ENCODE measurements around the gene CHST15. TPM values are rescaled to one million over a fixed set of nuclear protein-coding genes. Genes with fewer than 3 reads are reported as not detected.
"Not testable (repeated sequence)": the region's sequence is repeated elsewhere in the genome, so short reads cannot be mapped to it uniquely, and the experiment has no call there.

The CHST15 gene
- total RNA-seq, 4 donors from 2014 or later = 43.2 to 104 (median 81.5) TPM

GRCh38 chr10:124105594-124105993 is 12.2 kb upstream of the CHST15 start:
- WGBS, 2 donors = 28 to 32% methylated on average over 5 of the region's 5 CpGs
- intact Hi-C loops (cut with DNase I) = no loop called here
- Histone ChIP-seq H3K9me3 (no peaks in the 10 kb centered on the region), H3K4me3 (replicated peaks in 1 of 3) (no peak overlapping the region), H3K4me1 (peaks cover 29 to 51% of the 10 kb centered on the region in 2 donors), H3K36me3 (no peaks in the 10 kb centered on the region), H3K27me3 (no peaks in the 10 kb centered on the region), H3K27ac (peak overlapping the region; percentile 85 to 97 (median 95))
- DNase-seq = peak; percentile 52 to 59
- TF ChIP-seq CTCF (IDR thresholded peaks at IDR 0.05) (no peak), POLR2A (IDR thresholded peaks at IDR 0.05) (peak in 1 of 2 donors; percentile 56)

GRCh38 chr10:124105045-124105444 is 11.6 kb upstream of the CHST15 start:
- Histone ChIP-seq H3K4me1 (peaks cover 29 to 51% of the 10 kb centered on the region in 2 donors), H3K27me3 (no peaks in the 10 kb centered on the region), H3K4me3 (replicated peaks in 1 of 3) (no peak overlapping the region), H3K9me3 (no peaks in the 10 kb centered on the region), H3K36me3 (no peaks in the 10 kb centered on the region), H3K27ac (peak overlapping the region; percentile 85 to 97 (median 95))
- no peak for TF ChIP-seq CTCF (IDR thresholded peaks at IDR 0.05)
- no peak for TF ChIP-seq POLR2A (IDR thresholded peaks at IDR 0.05)
- intact Hi-C loops (cut with DNase I) = no loop called here
- DNase-seq = no peak
- 57 to 74% methylated on average over 3 to 6 of the region's 6 CpGs for WGBS, 2 donors

- 92 to 96% methylated on average over 7 to 8 of the region's 9 CpGs for WGBS, 2 donors
- H3K4me1 ChIP-seq = peaks cover 29 to 51% of the 10 kb centered on the region in 2 donors
- H3K27me3 ChIP-seq = no peaks in the 10 kb centered on the region
- intact Hi-C loops (cut with DNase I) = no loop called here
- no peaks in the 10 kb centered on the region for H3K36me3 ChIP-seq
- no peak for DNase-seq
- H3K27ac ChIP-seq = peak overlapping the region in 2 of 3 donors; percentile 85 to 95
- no peak for TF ChIP-seq POLR2A (IDR thresholded peaks at IDR 0.05)
- no peak for TF ChIP-seq CTCF (IDR thresholded peaks at IDR 0.05)
- H3K4me3 ChIP-seq (replicated peaks in 1 of 3) = no peak overlapping the region
- no peaks in the 10 kb centered on the region for H3K9me3 ChIP-seq
Observed at GRCh38 chr10:124104011-124104627, 10.7 kb upstream of the CHST15 start.

GRCh38 chr10:124101351-124101750 is 8.0 kb upstream of the CHST15 start:
- H3K4me1 ChIP-seq = peaks cover 19 to 36% of the 10 kb centered on the region in 2 donors
- H3K9me3 ChIP-seq = no peaks in the 10 kb centered on the region
- H3K27me3 ChIP-seq = no peaks in the 10 kb centered on the region
- no peak for DNase-seq
- WGBS, 2 donors = 80 to 96% methylated on average over 2 of the region's 2 CpGs
- H3K27ac ChIP-seq = no peak overlapping the region
- intact Hi-C loops (cut with DNase I) = no loop called here
- TF ChIP-seq POLR2A (IDR thresholded peaks at IDR 0.05) (no peak), CTCF (IDR thresholded peaks at IDR 0.05) (no peak)
- no peaks in the 10 kb centered on the region for H3K36me3 ChIP-seq
- no peak overlapping the region for H3K4me3 ChIP-seq (replicated peaks in 1 of 3)

- H3K27ac ChIP-seq; H3K36me3 ChIP-seq; H3K4me3 ChIP-seq (replicated peaks in 1 of 3); DNase-seq; H3K27me3 ChIP-seq; H3K9me3 ChIP-seq; intact Hi-C loops (cut with DNase I): not testable (repeated sequence)
- H3K4me1 ChIP-seq = peaks cover 14 to 32% of the 10 kb centered on the region in 2 donors
- 87 to 100% methylated on average over 3 of the region's 3 CpGs for WGBS, 2 donors
Observed at GRCh38 chr10:124100651-124101050, 7.3 kb upstream of the CHST15 start.
